Pancreas (tissue), 10 donors: ENCODE data around the gene UNC13A. TPM values are rescaled to one million over a fixed set of nuclear protein-coding genes. Genes with fewer than 3 reads are reported as not detected.

Experiments used
- ATAC-seq, 4 donors: fragments of 200-7000 bp; cut with Tn5 transposase; one replicate each; pipeline versions ENCODE4 v1.8.0 to v1.9.1; 2020; ENCODE audit warnings: mild to moderate bottlenecking in 4 of 4, moderate library complexity in 4 of 4
- DNase-seq, 6 donors: peaks; one replicate each; pipeline ENCODE4 v3.0.0-alpha.2; 2020
- FAIRE-seq: peaks from 2 replicates; lab custom pipeline; 2012; peaks lifted over from hg19 to GRCh38; lab: Jason Lieb, UNC
- H3K27ac ChIP-seq, 4 donors: fragments of 200-600 bp; sonication (generic); 1 replicate in 3 of 4; 2 replicates in 1 of 4; pipeline versions ENCODE4 v1.5.0 to v1.8.0; 2020
- H3K27me3 ChIP-seq, 4 donors: fragments of 200-600 bp; one replicate each; pipeline ENCODE4 v1.8.0; 2021
- H3K36me3 ChIP-seq, 3 donors: fragments of 200-600 bp; sonication (generic) in 1 of 3; one replicate each; pipeline versions ENCODE4 v1.5.0 to v1.8.0; 2020 to 2021
- H3K4me1 ChIP-seq, 3 donors: fragments of 200-600 bp; one replicate each; pipeline ENCODE4 v1.8.0; 2021
- H3K4me3 ChIP-seq, 4 donors: fragments of 200-600 bp; sonication (generic) in 2 of 4; one replicate each; pipeline versions ENCODE4 v1.5.0 to v1.8.0; 2020 to 2021
- H3K9me3 ChIP-seq, 4 donors: fragments of 200-600 bp; one replicate each; pipeline ENCODE4 v1.8.0; 2021
- WGBS, 2 donors: extraction: QIAGEN DNeasy Blood & Tissue Kit; methylation state at CpG; one replicate each; pipeline ENCODE4 v1.1.7; 2013; 5-methylcytosine and 5-hydroxymethylcytosine counted together
- intact Hi-C, 3 donors: fragments of 100-400 bp; cut with DNase I; formaldehyde crosslinking; loops; one replicate each; pipeline versions ENCODE4 v1.11.1 to v1.14.2; 2022
- polyA plus RNA-seq, 2 donors: library from polyadenylated mRNA; stranded (reverse); fragments of 200-250 nt; gene quantifications; one replicate each; pipeline ENCODE4 v1.2.3, GENCODE V29; 2013
- total RNA-seq, 6 donors: library from RNA; stranded (reverse); fragmentation: NEBNext Ultra II Directional in 4 of 6; extraction: Animal tissue kit (Norgen Biotek cat#: 25700) in 4 of 6; gene quantifications; one replicate each; pipeline versions ENCODE4 v1.2.1 to v1.2.4, GENCODE V29; 2021 to 2023
- TF ChIP-seq, protein P1 (sequence below), 4 donors: fragments of 200-600 bp; sonication (generic) in 3 of 4; IDR thresholded peaks; one replicate each; pipeline versions ENCODE4 v1.5.0 to v1.8.0; 2021; ENCODE audit warnings: antibody characterized with exemption in 4 of 4
- donor health status: healthy with polysubstance abuse.
- donor health status: DM: no; HTN: no; CAD: no; lungs with moderate emphysema.
- donor health status: DM: no; HTN: no; CAD: no.
- donor health status: control.
- donor health status: control.
- donor health status: Bipolar disorder and iron deficiency.
- donor health status: DM: yes; HTN: yes; CAD: no.
- donor health status: DM: no; HTN: no; CAD: no.
- donor health status: DM: no; HTN: no; CAD: no.
- donor health status: DM: yes; HTN: yes; CAD: no.

UNC13A gene
- total and polyA plus RNA-seq, 8 donors, result 0.92 to 10.5 (median 2.2) TPM

DNA sequence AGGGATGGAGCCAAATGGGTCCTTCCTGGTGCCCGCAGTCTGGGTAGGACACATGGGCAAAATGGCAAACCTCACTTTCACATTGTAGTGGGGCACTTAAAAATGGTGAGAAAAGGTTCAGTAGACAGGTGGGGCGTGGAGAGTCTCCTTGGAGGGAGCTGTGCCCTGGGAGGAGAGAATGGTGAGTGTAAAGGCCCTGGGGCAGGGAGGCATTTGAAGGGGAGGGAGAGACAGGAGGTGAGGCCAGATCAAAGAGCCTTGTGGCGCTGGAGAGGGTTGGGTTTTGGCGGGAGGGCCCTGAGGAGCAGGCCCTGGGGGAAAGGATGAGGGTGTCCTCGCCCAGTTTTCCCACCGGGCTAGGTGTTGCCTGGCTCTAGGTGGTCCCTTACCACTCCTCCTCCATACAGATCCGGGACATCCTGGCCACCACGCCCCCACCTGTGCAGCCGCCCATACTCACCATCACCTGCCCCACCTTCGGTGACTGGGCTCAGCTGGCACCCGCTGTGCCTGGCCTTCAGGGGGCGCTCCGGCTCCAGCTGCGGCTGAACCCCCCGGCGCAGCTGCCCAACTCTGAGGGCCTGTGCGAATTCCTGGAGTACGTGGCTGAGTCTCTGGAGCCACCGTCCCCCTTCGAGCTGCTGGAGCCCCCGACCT lies 37.4 kb upstream of the UNC13A start:
- no peak for DNase-seq
- no peaks in the 10 kb centered on the region for H3K27me3 ChIP-seq
- H3K9me3 ChIP-seq, result no peaks in the 10 kb centered on the region
- FAIRE-seq, result no peak
- no peak overlapping the region for H3K4me3 ChIP-seq
- TF ChIP-seq, protein P1, sequence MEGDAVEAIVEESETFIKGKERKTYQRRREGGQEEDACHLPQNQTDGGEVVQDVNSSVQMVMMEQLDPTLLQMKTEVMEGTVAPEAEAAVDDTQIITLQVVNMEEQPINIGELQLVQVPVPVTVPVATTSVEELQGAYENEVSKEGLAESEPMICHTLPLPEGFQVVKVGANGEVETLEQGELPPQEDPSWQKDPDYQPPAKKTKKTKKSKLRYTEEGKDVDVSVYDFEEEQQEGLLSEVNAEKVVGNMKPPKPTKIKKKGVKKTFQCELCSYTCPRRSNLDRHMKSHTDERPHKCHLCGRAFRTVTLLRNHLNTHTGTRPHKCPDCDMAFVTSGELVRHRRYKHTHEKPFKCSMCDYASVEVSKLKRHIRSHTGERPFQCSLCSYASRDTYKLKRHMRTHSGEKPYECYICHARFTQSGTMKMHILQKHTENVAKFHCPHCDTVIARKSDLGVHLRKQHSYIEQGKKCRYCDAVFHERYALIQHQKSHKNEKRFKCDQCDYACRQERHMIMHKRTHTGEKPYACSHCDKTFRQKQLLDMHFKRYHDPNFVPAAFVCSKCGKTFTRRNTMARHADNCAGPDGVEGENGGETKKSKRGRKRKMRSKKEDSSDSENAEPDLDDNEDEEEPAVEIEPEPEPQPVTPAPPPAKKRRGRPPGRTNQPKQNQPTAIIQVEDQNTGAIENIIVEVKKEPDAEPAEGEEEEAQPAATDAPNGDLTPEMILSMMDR (IDR thresholded peaks at IDR 0.05), result no peak
- H3K36me3 ChIP-seq, result peaks cover 4 to 48% (median 17%) of the 10 kb centered on the region in 3 donors
- no peak overlapping the region for H3K27ac ChIP-seq
- no peak for ATAC-seq
- intact Hi-C loops, result no loop called here
- H3K4me1 ChIP-seq, result peaks cover 2 to 5% (median 4%) of the 10 kb centered on the region in 3 donors
- WGBS, 2 donors, result 86 to 89% methylated on average over 19 to 21 of the region's 21 CpGs

- no peak overlapping the region for H3K4me3 ChIP-seq
- H3K36me3 ChIP-seq, result peaks cover 4 to 48% (median 17%) of the 10 kb centered on the region in 3 donors
- TF ChIP-seq, protein P1 (IDR thresholded peaks at IDR 0.05), result no peak
- intact Hi-C loops, result no loop called here
- H3K4me1 ChIP-seq, result peaks cover 5 to 8% (median 6%) of the 10 kb centered on the region in 3 donors
- H3K27ac ChIP-seq, result no peak overlapping the region
- no peaks in the 10 kb centered on the region for H3K9me3 ChIP-seq
- no peak for ATAC-seq
- H3K27me3 ChIP-seq, result no peaks in the 10 kb centered on the region
- DNase-seq, result no peak
- FAIRE-seq, result no peak
- WGBS, 2 donors, result 94 to 98% methylated on average over 7 of the region's 7 CpGs
Measured at GRCh38 chr19:17724655-17725054, 36.5 kb upstream of the UNC13A start.

DNA sequence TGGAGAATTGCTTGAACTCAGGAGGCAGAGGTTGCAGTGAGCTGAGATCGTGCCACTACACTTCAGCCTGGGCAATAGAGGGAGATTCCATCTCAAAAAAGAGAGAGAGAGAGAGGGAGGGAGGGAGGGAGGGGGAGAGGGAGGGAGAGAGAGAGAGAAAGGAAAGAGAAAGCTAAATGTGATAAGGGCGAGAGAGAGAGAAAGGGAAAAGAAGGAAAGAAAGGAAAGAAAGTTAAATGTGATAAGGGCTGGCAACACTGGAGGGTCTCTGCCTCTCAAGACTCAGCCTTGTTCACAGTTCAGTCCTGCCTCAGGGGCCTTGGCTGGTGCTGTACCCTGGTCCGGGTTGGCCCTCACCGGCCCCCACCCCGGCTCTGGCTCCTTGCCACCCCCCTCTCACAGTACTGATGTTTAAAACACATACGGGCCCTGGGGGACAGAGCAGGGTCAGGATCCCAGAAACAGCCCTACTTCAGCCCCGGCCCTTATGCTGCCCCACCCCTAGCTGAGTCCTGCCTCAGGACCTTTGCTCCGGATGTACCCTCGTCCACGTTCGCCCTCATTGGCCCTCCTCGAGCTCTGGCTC lies 34.6 kb upstream of the UNC13A start:
- no peak overlapping the region for H3K4me3 ChIP-seq
- no peak for ATAC-seq
- FAIRE-seq, result no peak
- H3K9me3 ChIP-seq, result no peaks in the 10 kb centered on the region
- WGBS, 2 donors, result 76 to 83% methylated on average over 12 of the region's 12 CpGs
- TF ChIP-seq, protein P1 (IDR thresholded peaks at IDR 0.05), result no peak
- H3K27me3 ChIP-seq, result no peaks in the 10 kb centered on the region
- DNase-seq, result peak in 1 of 6 donors; percentile 36
- peaks cover 4 to 41% (median 17%) of the 10 kb centered on the region in 3 donors for H3K36me3 ChIP-seq
- no peak overlapping the region for H3K27ac ChIP-seq
- intact Hi-C loops, result no loop called here
- peaks cover 5 to 8% (median 6%) of the 10 kb centered on the region in 3 donors for H3K4me1 ChIP-seq

DNA sequence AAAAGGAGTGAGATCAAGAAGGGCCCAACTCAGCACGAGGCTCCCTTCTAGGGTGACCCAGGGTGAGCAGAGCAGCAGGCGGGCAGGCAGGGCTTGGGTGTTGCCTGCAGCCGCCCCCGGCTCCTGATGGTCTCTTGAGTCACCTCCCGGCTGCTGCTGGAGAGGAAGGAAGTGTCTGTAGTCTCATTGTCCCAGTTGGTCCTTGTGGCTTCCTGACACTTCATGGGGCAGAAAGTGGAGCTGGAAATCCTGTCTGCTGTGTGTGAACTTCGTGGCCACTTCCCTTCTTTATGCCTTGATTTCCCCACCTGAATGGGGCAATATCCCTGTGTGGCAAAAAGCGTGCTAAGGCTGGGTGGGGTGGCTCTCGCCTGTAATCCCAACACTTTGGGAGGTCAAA lies 33.7 kb upstream of the UNC13A start:
- Histone ChIP-seq H3K27ac (no peak overlapping the region), H3K4me3 (peak overlapping the region in 1 of 4 donors; percentile 92), H3K4me1 (peaks cover 5 to 8% (median 6%) of the 10 kb centered on the region in 3 donors), H3K27me3 (no peaks in the 10 kb centered on the region), H3K9me3 (no peaks in the 10 kb centered on the region), H3K36me3 (peaks cover 4 to 31% (median 11%) of the 10 kb centered on the region in 3 donors)
- WGBS, 2 donors, result 59 to 61% methylated on average over 8 of the region's 8 CpGs
- DNase-seq (no peak), FAIRE-seq (no peak), ATAC-seq (peak in 1 of 4 donors; percentile 27)
- intact Hi-C loops, result no loop called here
- TF ChIP-seq, protein P1 (IDR thresholded peaks at IDR 0.05), result no peak
